GM23338 (cell line): Measurements from ENCODE around the gene ZAP70. TPM values are rescaled to one million over a fixed set of nuclear protein-coding genes. Genes with fewer than 3 reads are reported as not detected.

Experiments
- ATAC-seq: fragments of 200-7000 bp; cut with Tn5 transposase; 3 replicates; pipeline ENCODE4 v1.9.1; 2020
- DNase-seq: peaks from one replicate; pipeline ENCODE4 v3.0.0-alpha.2; 2015; ENCODE audit warnings: low spot score
- H2AFZ ChIP-seq: fragments of 200-600 bp; sonication (generic); 2 replicates; pipeline ENCODE4 v1.8.0; 2016; ENCODE audit warnings: antibody characterized with exemption, mild to moderate bottlenecking, moderate library complexity
- H3F3A ChIP-seq: fragments of 200-600 bp; sonication (generic); replicated peaks from 2 replicates; pipeline ENCODE4 v1.8.0; 2017; ENCODE audit warnings: antibody characterized with exemption, mixed run types, low read depth
- H3K27ac ChIP-seq: fragments of 200-600 bp; sonication (generic); 2 replicates; pipeline ENCODE4 v1.6.1; 2016; ENCODE audit warnings: low read depth
- H3K27me3 ChIP-seq: fragments of 200-600 bp; sonication (generic); 2 replicates; pipeline ENCODE4 v1.8.0; 2016; ENCODE audit warnings: mild to moderate bottlenecking, mixed run types, moderate library complexity; ENCODE audit not compliant: insufficient read depth
- H3K36me3 ChIP-seq: fragments of 200-600 bp; sonication (generic); 2 replicates; pipeline ENCODE4 v1.8.0; 2016; ENCODE audit warnings: mild to moderate bottlenecking; ENCODE audit not compliant: insufficient read depth
- H3K4me1 ChIP-seq: fragments of 200-600 bp; sonication (generic); 2 replicates; pipeline ENCODE4 v1.8.0; 2016; ENCODE audit warnings: mild to moderate bottlenecking, moderate library complexity; ENCODE audit not compliant: insufficient read depth
- H3K4me2 ChIP-seq: fragments of 200-600 bp; sonication (generic); 2 replicates; pipeline ENCODE4 v1.7.1; 2017; ENCODE audit warnings: mixed run types
- H3K4me3 ChIP-seq: fragments of 200-600 bp; sonication (generic); 2 replicates; pipeline ENCODE4 v1.6.1; 2016; ENCODE audit warnings: mixed run types
- H3K79me2 ChIP-seq: fragments of 200-600 bp; sonication (generic); replicated peaks from 2 replicates; pipeline ENCODE4 v1.8.0; 2017; ENCODE audit warnings: mild to moderate bottlenecking; ENCODE audit not compliant: insufficient read depth
- H3K9me2 ChIP-seq: fragments of 200-600 bp; sonication (generic); 2 replicates; pipeline ENCODE4 v1.8.0; 2017; ENCODE audit not compliant: insufficient read depth
- H4K20me1 ChIP-seq: fragments of 200-600 bp; sonication (generic); replicated peaks from 2 replicates; pipeline ENCODE4 v1.8.0; 2017; ENCODE audit warnings: mild to moderate bottlenecking; ENCODE audit not compliant: insufficient read depth
- H3K27ac Mint-ChIP-seq: 2 replicates; pipeline ENCODE4 v1.8.0; 2020; ENCODE audit warnings: inconsistent platforms, mild to moderate bottlenecking, moderate library complexity, mixed read lengths
- H3K27me3 Mint-ChIP-seq: 3 replicates; pipeline ENCODE4 v1.8.0; 2022; ENCODE audit warnings: low read depth, mild to moderate bottlenecking, moderate library complexity, mixed read lengths, inconsistent platforms; ENCODE audit not compliant: insufficient read depth, poor library complexity
- H3K36me3 Mint-ChIP-seq: 3 replicates; pipeline ENCODE4 v1.8.0; 2021; ENCODE audit warnings: low read depth, mild to moderate bottlenecking, inconsistent platforms, moderate library complexity, mixed read lengths
- H3K4me1 Mint-ChIP-seq: 3 replicates; pipeline ENCODE4 v1.8.0; 2020; ENCODE audit warnings: mild to moderate bottlenecking, inconsistent platforms, mixed read lengths
- H3K4me3 Mint-ChIP-seq: 3 replicates; pipeline ENCODE4 v1.8.0; 2021; ENCODE audit warnings: moderate library complexity, mild to moderate bottlenecking, inconsistent platforms, mixed read lengths
- H3K9me3 Mint-ChIP-seq: 3 replicates; pipeline ENCODE4 v1.8.0; 2020; ENCODE audit warnings: moderate library complexity, mild to moderate bottlenecking, inconsistent platforms, mixed read lengths
- CREB1 ChIP-seq: fragments of 250-450 bp; sonication (Bioruptor Pico); IDR thresholded peaks from 2 replicates; pipeline ENCODE4 v1.5.0; 2020; ENCODE audit warnings: low read depth, mild to moderate bottlenecking, moderate library complexity
- EZH2 ChIP-seq: fragments of 200-600 bp; sonication (generic); IDR thresholded peaks from one replicate; pipeline ENCODE4 v1.8.0; 2017; ENCODE audit warnings: antibody characterized with exemption, mild to moderate bottlenecking, low read depth; ENCODE audit not compliant: unreplicated experiment
- EZH2phosphoT487 ChIP-seq: fragments of 200-600 bp; sonication (generic); IDR thresholded peaks from one replicate; pipeline ENCODE4 v1.8.1; 2018; ENCODE audit warnings: antibody characterized with exemption; ENCODE audit not compliant: unreplicated experiment
- NANOG ChIP-seq: IDR thresholded peaks from 2 replicates; pipeline ENCODE4 v1.6.1; 2016; ENCODE audit warnings: antibody characterized with exemption, borderline replicate concordance
- STAT1 ChIP-seq: IDR thresholded peaks from one replicate; pipeline ENCODE4 v1.6.1; 2016; ENCODE audit warnings: antibody characterized with exemption; ENCODE audit not compliant: unreplicated experiment
- ZNF114 ChIP-seq: fragments of 250-450 bp; sonication (Bioruptor Pico); IDR thresholded peaks from 2 replicates; pipeline ENCODE4 v1.5.0; 2020; ENCODE audit warnings: mild to moderate bottlenecking, moderate library complexity
- polyA plus RNA-seq: library from polyadenylated mRNA; unstranded; fragments of >200 nt; fragmentation: Nextera tagmentation; extraction: Ambion mirVana; gene quantifications from 2 replicates; pipeline ENCODE4 v1.2.1, GENCODE V29; 2016
- total RNA-seq: library from RNA; depleted of rRNA; stranded (reverse); fragments of >200 nt; shearing (Covaris generic); gene quantifications from 2 replicates; pipeline ENCODE4 v1.2.3, GENCODE V29; 2014
- TF ChIP-seq, protein P1 (sequence below): IDR thresholded peaks from 2 replicates; pipeline ENCODE4 v1.6.1; 2016; ENCODE audit warnings: antibody characterized with exemption
- TF ChIP-seq, protein P2 (sequence below), 2 experiments: fragments of 200-600 bp in 1 of 2; sonication (generic) in 1 of 2; conservative IDR thresholded peaks; 2 replicates each; pipeline versions ENCODE4 v1.5.1 to v1.6.1; 2016 to 2017; ENCODE audit warnings: antibody characterized with exemption in 2 of 2, low read depth in 2 of 2, mild to moderate bottlenecking in 2 of 2, moderate library complexity in 1 of 2
- TF ChIP-seq, protein P3 (sequence below): fragments of 250-450 bp; sonication (Bioruptor Pico); IDR thresholded peaks from 2 replicates; pipeline ENCODE4 v1.5.0; 2020; ENCODE audit warnings: mild to moderate bottlenecking, moderate library complexity

Gene ZAP70
- total and polyA plus RNA-seq, 2 experiments from 2014 or later, result 0.42 TPM; not detected in 1

DNA sequence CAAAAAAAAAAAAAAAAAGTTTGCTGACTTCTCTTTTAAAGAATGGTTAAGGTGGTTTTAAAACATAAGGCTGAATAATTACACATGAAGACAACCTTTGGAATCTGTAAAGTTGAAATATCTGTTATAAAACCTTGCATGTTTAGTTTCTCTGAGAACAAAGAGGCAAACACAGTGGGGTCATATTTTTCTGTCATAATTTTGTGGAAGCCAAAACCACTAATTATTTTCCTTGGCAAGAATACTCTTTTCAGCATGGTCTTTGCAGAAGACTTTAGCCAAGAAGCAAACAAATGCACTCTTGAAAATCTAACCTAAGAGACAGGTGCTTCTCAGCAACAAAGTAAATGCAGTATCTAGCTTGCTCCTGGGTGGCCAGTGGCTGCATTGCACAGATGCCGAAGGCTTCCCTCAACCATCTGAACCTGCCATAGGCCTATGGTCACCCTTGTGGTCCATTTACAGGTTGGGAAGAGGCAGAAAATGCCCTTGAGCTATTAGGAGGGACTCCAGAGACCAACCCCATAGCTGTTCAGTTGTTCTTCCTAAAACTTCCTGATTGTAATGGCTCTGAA lies 44.8 kb downstream of the ZAP70 start (continued):
- TF ChIP-seq EZH2phosphoT487, result no peak
- TF ChIP-seq, protein P1, sequence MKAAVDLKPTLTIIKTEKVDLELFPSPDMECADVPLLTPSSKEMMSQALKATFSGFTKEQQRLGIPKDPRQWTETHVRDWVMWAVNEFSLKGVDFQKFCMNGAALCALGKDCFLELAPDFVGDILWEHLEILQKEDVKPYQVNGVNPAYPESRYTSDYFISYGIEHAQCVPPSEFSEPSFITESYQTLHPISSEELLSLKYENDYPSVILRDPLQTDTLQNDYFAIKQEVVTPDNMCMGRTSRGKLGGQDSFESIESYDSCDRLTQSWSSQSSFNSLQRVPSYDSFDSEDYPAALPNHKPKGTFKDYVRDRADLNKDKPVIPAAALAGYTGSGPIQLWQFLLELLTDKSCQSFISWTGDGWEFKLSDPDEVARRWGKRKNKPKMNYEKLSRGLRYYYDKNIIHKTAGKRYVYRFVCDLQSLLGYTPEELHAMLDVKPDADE, result no peak
- no peak for TF ChIP-seq EZH2
- TF ChIP-seq, protein P2, sequence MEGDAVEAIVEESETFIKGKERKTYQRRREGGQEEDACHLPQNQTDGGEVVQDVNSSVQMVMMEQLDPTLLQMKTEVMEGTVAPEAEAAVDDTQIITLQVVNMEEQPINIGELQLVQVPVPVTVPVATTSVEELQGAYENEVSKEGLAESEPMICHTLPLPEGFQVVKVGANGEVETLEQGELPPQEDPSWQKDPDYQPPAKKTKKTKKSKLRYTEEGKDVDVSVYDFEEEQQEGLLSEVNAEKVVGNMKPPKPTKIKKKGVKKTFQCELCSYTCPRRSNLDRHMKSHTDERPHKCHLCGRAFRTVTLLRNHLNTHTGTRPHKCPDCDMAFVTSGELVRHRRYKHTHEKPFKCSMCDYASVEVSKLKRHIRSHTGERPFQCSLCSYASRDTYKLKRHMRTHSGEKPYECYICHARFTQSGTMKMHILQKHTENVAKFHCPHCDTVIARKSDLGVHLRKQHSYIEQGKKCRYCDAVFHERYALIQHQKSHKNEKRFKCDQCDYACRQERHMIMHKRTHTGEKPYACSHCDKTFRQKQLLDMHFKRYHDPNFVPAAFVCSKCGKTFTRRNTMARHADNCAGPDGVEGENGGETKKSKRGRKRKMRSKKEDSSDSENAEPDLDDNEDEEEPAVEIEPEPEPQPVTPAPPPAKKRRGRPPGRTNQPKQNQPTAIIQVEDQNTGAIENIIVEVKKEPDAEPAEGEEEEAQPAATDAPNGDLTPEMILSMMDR (conservative IDR thresholded peaks at IDR 0.05; ENCODE audit: low read depth in 2 of 2), result no peak
- no peak for TF ChIP-seq CREB1
- TF ChIP-seq ZNF114 (CRISPR knock-in tag), result no peak
- TF ChIP-seq NANOG, result no peak

DNA sequence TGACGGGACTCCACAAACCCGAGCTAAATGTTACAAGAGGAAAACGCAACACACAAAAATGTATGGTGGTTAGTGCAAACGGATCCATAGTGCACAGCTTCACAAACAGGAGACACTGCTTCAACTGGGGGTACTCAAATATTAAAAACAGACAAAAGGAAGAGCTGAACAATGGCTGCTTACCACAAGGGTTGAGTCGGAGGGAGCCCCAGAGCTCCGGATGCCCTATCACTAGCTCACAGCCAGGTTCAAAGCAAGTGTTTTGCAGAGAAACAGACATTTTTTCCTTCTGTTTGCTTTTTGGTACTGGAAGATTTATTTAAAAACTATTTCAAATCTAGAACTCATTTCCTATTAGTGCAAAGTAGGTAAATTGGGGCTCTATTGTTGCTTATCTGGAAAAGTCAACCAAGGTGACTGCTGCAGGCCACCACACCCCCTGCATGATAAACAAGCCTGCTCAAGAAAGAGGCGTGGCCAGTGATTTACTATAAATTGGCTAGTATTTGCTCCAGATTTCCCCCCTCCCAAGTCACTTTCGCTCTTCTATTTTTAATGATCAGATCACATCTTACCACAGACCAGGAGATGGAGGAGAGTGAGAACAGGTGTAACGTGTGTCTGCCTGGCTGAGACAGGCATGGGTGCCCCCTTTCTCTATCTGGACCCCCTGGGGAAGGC lies 46.5 kb downstream of the ZAP70 start:
- H3K79me2 ChIP-seq, result no peaks in the 10 kb centered on the region
- Mint-ChIP-seq H3K4me3 (no peak overlapping the region), H3K27me3 (peaks cover 5% of the 10 kb centered on the region), H3K27ac (no peak overlapping the region), H3K36me3 (peaks cover 10% of the 10 kb centered on the region; the same call in 2 of the 3 replicates), H3K4me1 (peaks cover 11% of the 10 kb centered on the region), H3K9me3 (no peaks in the 10 kb centered on the region)
- no peaks in the 10 kb centered on the region for H3K4me1 ChIP-seq
- no peaks in the 10 kb centered on the region for H3K9me2 ChIP-seq
- H3K4me2 ChIP-seq, result no peak overlapping the region
- ATAC-seq, result no peak
- TF ChIP-seq NANOG, result no peak
- TF ChIP-seq, protein P2 (conservative IDR thresholded peaks at IDR 0.05; ENCODE audit: low read depth in 2 of 2), result no peak
- TF ChIP-seq STAT1, result no peak
- TF ChIP-seq, protein P1, result no peak
- TF ChIP-seq, protein P3, sequence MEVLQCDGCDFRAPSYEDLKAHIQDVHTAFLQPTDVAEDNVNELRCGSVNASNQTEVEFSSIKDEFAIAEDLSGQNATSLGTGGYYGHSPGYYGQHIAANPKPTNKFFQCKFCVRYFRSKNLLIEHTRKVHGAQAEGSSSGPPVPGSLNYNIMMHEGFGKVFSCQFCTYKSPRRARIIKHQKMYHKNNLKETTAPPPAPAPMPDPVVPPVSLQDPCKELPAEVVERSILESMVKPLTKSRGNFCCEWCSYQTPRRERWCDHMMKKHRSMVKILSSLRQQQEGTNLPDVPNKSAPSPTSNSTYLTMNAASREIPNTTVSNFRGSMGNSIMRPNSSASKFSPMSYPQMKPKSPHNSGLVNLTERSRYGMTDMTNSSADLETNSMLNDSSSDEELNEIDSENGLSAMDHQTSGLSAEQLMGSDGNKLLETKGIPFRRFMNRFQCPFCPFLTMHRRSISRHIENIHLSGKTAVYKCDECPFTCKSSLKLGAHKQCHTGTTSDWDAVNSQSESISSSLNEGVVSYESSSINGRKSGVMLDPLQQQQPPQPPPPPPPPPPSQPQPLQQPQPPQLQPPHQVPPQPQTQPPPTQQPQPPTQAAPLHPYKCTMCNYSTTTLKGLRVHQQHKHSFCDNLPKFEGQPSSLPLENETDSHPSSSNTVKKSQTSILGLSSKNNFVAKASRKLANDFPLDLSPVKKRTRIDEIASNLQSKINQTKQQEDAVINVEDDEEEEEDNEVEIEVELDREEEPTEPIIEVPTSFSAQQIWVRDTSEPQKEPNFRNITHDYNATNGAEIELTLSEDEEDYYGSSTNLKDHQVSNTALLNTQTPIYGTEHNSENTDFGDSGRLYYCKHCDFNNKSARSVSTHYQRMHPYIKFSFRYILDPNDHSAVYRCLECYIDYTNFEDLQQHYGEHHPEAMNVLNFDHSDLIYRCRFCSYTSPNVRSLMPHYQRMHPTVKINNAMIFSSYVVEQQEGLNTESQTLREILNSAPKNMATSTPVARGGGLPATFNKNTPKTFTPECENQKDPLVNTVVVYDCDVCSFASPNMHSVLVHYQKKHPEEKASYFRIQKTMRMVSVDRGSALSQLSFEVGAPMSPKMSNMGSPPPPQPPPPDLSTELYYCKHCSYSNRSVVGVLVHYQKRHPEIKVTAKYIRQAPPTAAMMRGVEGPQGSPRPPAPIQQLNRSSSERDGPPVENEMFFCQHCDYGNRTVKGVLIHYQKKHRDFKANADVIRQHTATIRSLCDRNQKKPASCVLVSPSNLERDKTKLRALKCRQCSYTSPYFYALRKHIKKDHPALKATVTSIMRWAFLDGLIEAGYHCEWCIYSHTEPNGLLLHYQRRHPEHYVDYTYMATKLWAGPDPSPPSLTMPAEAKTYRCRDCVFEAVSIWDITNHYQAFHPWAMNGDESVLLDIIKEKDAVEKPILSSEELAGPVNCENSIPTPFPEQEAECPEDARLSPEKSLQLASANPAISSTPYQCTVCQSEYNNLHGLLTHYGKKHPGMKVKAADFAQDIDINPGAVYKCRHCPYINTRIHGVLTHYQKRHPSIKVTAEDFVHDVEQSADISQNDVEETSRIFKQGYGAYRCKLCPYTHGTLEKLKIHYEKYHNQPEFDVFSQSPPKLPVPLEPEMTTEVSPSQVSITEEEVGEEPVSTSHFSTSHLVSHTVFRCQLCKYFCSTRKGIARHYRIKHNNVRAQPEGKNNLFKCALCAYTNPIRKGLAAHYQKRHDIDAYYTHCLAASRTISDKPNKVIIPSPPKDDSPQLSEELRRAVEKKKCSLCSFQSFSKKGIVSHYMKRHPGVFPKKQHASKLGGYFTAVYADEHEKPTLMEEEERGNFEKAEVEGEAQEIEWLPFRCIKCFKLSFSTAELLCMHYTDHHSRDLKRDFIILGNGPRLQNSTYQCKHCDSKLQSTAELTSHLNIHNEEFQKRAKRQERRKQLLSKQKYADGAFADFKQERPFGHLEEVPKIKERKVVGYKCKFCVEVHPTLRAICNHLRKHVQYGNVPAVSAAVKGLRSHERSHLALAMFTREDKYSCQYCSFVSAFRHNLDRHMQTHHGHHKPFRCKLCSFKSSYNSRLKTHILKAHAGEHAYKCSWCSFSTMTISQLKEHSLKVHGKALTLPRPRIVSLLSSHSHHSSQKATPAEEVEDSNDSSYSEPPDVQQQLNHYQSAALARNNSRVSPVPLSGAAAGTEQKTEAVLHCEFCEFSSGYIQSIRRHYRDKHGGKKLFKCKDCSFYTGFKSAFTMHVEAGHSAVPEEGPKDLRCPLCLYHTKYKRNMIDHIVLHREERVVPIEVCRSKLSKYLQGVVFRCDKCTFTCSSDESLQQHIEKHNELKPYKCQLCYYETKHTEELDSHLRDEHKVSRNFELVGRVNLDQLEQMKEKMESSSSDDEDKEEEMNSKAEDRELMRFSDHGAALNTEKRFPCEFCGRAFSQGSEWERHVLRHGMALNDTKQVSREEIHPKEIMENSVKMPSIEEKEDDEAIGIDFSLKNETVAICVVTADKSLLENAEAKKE, result no peak
- DNase-seq, result no peak
- no peak overlapping the region for H3K27ac ChIP-seq
- H3K36me3 ChIP-seq, result no peaks in the 10 kb centered on the region
- no peak overlapping the region for H2AFZ ChIP-seq
- H3K27me3 ChIP-seq, result no peaks in the 10 kb centered on the region
- H3K4me3 ChIP-seq, result no peak overlapping the region
- no peaks in the 10 kb centered on the region for H3F3A ChIP-seq
- no peaks in the 10 kb centered on the region for H4K20me1 ChIP-seq
